GM21619 (cell line): ENCODE data around the gene NRCAM.
A peak's percentile ranks its signal among the peaks of the same experiment; 100 is the strongest.

Source experiments
- ATAC-seq: cut with Tn5 transposase; IDR thresholded peaks from one replicate; pipeline ENCODE4 v1.9.1; 2021; ENCODE audit not compliant: unreplicated experiment

Gene NRCAM

GRCh38 chr7:108222236-108222892, 233.9 kb downstream of the NRCAM start:
- no peak for ATAC-seq

GRCh38 chr7:108211382-108212201, 244.6 kb downstream of the NRCAM start:
- ATAC-seq: peak; percentile 67

- ATAC-seq: no peak
These were observed 245.4 kb downstream of the NRCAM start for GRCh38 chr7:108210796-108211195.

GRCh38 chr7:108205311-108205710, 250.9 kb downstream of the NRCAM start:
- ATAC-seq: no peak

GRCh38 chr7:108204281-108204796, 251.9 kb downstream of the NRCAM start:
- no peak for ATAC-seq

- peak; percentile 78 for ATAC-seq
These were observed 252.7 kb downstream of the NRCAM start for GRCh38 chr7:108203537-108203936.

- ATAC-seq: no peak
These were observed 253.5 kb downstream of the NRCAM start for GRCh38 chr7:108202743-108203142.

GRCh38 chr7:108201766-108202165, 254.5 kb downstream of the NRCAM start:
- ATAC-seq: no peak

- ATAC-seq: no peak
These were observed 255.9 kb downstream of the NRCAM start for GRCh38 chr7:108200326-108200725.

GRCh38 chr7:108197371-108198091, 258.7 kb downstream of the NRCAM start:
- ATAC-seq: no peak

GRCh38 chr7:108196004-108196403, 260.2 kb downstream of the NRCAM start:
- no peak for ATAC-seq

GRCh38 chr7:108193594-108194498, 262.4 kb downstream of the NRCAM start:
- no peak for ATAC-seq

- ATAC-seq: no peak
These were observed 265.3 kb downstream of the NRCAM start for GRCh38 chr7:108190891-108191290.

- peak; percentile 91 for ATAC-seq
These were observed 266.4 kb downstream of the NRCAM start for GRCh38 chr7:108189733-108190388.

GRCh38 chr7:108188724-108189123, 267.5 kb downstream of the NRCAM start:
- ATAC-seq: no peak

- ATAC-seq: peak; percentile 57
These were observed 274.9 kb downstream of the NRCAM start for GRCh38 chr7:108181073-108181985.

- ATAC-seq: no peak
These were observed 277.8 kb downstream of the NRCAM start for GRCh38 chr7:108178398-108178797.

- ATAC-seq: no peak
These were observed 285.1 kb downstream of the NRCAM start for GRCh38 chr7:108171164-108171563.

- no peak for ATAC-seq
These were observed 286.0 kb downstream of the NRCAM start for GRCh38 chr7:108170251-108170650.
